HL-60 (cell line): ENCODE measurements around the gene SLC9A1.

Experiments
- GABPA ChIP-seq: IDR thresholded peaks from 2 replicates; pipeline ENCODE4 v1.6.1; 2012; ENCODE audit warnings: low read depth
- POLR2AphosphoS5 ChIP-seq: IDR thresholded peaks from 2 replicates; pipeline ENCODE4 v1.6.1; 2012; ENCODE audit warnings: low read depth
- REST ChIP-seq: IDR thresholded peaks from 2 replicates; pipeline ENCODE4 v1.6.1; 2012; ENCODE audit warnings: low read depth; ENCODE audit not compliant: insufficient replicate concordance
- TF ChIP-seq, protein P1 (sequence below): IDR thresholded peaks from one replicate; pipeline ENCODE4 v1.5.1; 2011; ENCODE audit warnings: low read length, control low read depth, inconsistent platforms; ENCODE audit not compliant: insufficient read depth

- TF ChIP-seq, protein P1, sequence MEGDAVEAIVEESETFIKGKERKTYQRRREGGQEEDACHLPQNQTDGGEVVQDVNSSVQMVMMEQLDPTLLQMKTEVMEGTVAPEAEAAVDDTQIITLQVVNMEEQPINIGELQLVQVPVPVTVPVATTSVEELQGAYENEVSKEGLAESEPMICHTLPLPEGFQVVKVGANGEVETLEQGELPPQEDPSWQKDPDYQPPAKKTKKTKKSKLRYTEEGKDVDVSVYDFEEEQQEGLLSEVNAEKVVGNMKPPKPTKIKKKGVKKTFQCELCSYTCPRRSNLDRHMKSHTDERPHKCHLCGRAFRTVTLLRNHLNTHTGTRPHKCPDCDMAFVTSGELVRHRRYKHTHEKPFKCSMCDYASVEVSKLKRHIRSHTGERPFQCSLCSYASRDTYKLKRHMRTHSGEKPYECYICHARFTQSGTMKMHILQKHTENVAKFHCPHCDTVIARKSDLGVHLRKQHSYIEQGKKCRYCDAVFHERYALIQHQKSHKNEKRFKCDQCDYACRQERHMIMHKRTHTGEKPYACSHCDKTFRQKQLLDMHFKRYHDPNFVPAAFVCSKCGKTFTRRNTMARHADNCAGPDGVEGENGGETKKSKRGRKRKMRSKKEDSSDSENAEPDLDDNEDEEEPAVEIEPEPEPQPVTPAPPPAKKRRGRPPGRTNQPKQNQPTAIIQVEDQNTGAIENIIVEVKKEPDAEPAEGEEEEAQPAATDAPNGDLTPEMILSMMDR: no peak
- TF ChIP-seq GABPA: no peak
- TF ChIP-seq POLR2AphosphoS5: no peak
- TF ChIP-seq REST: no peak
Observed at GRCh38 chr1:27166351-27166802, 11.5 kb upstream of the SLC9A1 start.
